Muscle of leg (tissue), 11 donors: Measurements from ENCODE around the gene DLG2. TPM values are rescaled to one million over a fixed set of nuclear protein-coding genes. Genes with fewer than 3 reads are reported as not detected.

Source experiments
- DNase-seq: peaks from one replicate; pipeline ENCODE4 v3.0.0; 2013
- H3K27ac ChIP-seq: one replicate; pipeline ENCODE4 v1.5.1; 2013; ENCODE audit warnings: mild to moderate bottlenecking, low read length, control low read depth
- H3K27me3 ChIP-seq: one replicate; pipeline ENCODE4 v1.6.1; 2013; ENCODE audit warnings: low read length; ENCODE audit not compliant: control insufficient read depth, insufficient read depth
- H3K36me3 ChIP-seq: one replicate; pipeline ENCODE4 v1.6.1; 2013; ENCODE audit warnings: low read length; ENCODE audit not compliant: control insufficient read depth, insufficient read depth
- H3K4me1 ChIP-seq: one replicate; pipeline ENCODE4 v1.6.1; 2013; ENCODE audit warnings: low read length; ENCODE audit not compliant: control insufficient read depth, insufficient read depth
- H3K4me3 ChIP-seq: one replicate; pipeline ENCODE4 v1.5.1; 2013; ENCODE audit warnings: low read length, control low read depth
- H3K9me3 ChIP-seq: replicated peaks from 2 replicates; pipeline ENCODE4 v1.6.1; 2013; ENCODE audit warnings: low read depth, low read length; ENCODE audit not compliant: control insufficient read depth
- WGBS: methylation state at CpG from one replicate; pipeline ENCODE4 v1.1.5; 2013; ENCODE audit warnings: missing lambda C conversion rate; ENCODE audit not compliant: insufficient coverage; 5-methylcytosine and 5-hydroxymethylcytosine counted together
- polyA plus RNA-seq, 8 donors: library from polyadenylated mRNA; unstranded; fragments of 120-200 nt; gene quantifications; one replicate each; pipeline versions ENCODE4 v1.2.1 to v1.2.3, GENCODE V29; 2013; ENCODE audit warnings: inconsistent platforms in 1 of 8, low replicate concordance in 1 of 8; ENCODE audit not compliant: insufficient read length in 8 of 8, insufficient read depth in 1 of 8
- total RNA-seq: library from RNA; stranded (reverse); fragments of 120-200 nt; gene quantifications from one replicate; pipeline ENCODE4 v1.2.4, GENCODE V29; 2013

Gene DLG2
- total and polyA plus RNA-seq, 9 donors: 6.4 to 19.3 (median 11.0) TPM

GRCh38 chr11:85481862-85482261 is 145.3 kb downstream of the DLG2 start:
- Histone ChIP-seq H3K27me3 (no peaks in the 10 kb centered on the region), H3K36me3 (no peaks in the 10 kb centered on the region), H3K4me1 (no peaks in the 10 kb centered on the region), H3K4me3 (no peak overlapping the region), H3K9me3 (peaks cover 21% of the 10 kb centered on the region), H3K27ac (no peak overlapping the region)
- WGBS: 83% methylated on average over 1 of the region's 1 CpG
- DNase-seq: no peak

- DNase-seq: no peak
- H3K27me3 ChIP-seq: no peaks in the 10 kb centered on the region
- no peaks in the 10 kb centered on the region for H3K4me1 ChIP-seq
- peaks cover 11% of the 10 kb centered on the region for H3K9me3 ChIP-seq
- WGBS: no CpG with 5 or more reads among the region's 7 CpGs
- H3K36me3 ChIP-seq: no peaks in the 10 kb centered on the region
- H3K4me3 ChIP-seq: no peak overlapping the region
- H3K27ac ChIP-seq: no peak overlapping the region
Measured at GRCh38 chr11:85475660-85476517, 151.3 kb downstream of the DLG2 start.

DNA sequence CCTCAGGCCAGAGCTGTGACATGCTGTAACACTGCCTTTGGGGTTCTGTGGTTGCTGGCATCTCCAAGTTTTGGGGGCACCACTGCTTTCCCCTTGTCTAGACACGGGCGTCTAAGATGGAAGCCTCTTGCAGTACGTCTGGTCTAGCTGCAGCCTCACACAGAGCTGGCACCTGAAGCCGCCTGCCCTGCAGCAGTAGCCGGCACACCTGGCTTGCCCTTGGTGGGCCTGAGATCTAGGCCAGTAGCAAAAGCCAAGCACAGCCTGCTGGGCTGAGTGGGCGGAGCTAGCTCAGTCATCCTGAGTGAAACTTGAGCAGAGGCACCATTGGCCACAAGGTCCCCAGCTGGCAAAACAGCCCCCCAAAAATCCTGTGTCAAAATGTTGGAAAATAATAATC is 154.2 kb downstream of the DLG2 start:
- Histone ChIP-seq H3K36me3 (no peaks in the 10 kb centered on the region), H3K27me3 (no peaks in the 10 kb centered on the region)

GRCh38 chr11:85464283-85464682 is 162.9 kb downstream of the DLG2 start:
- 71% methylated on average over 1 of the region's 2 CpGs for WGBS
- peak; percentile 1 for DNase-seq

More for the DNA sequence above, 154.2 kb downstream of the DLG2 start:
- WGBS: 90% methylated on average over 6 of the region's 6 CpGs
- Histone ChIP-seq H3K4me3 (no peak overlapping the region), H3K9me3 (peaks cover 13% of the 10 kb centered on the region), H3K4me1 (no peaks in the 10 kb centered on the region), H3K27ac (no peak overlapping the region)
- no peak for DNase-seq

DNA sequence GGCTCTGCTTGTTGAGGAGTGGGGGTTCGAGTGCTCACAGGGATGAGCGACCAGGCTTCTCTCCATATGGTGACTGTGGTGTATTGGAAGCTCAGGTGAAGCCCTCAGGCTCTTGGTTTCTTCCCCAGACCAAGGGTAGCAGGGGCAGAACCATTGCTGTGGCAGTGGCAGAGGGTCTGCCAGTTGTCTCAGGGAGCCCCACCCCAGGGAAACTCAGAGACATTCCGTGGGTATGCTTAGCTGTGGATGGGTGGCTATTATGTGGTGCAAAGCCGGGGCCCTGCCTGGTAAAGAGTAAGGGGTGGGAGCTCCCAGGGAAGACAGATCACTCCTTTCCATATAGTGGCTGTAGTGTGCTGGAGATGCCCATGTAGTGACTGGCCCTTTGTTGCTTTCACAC is 167.8 kb downstream of the DLG2 start:
- Histone ChIP-seq H3K4me1 (no peaks in the 10 kb centered on the region), H3K4me3 (no peak overlapping the region), H3K9me3 (peaks cover 13% of the 10 kb centered on the region), H3K27ac (no peak overlapping the region), H3K36me3 (no peaks in the 10 kb centered on the region), H3K27me3 (no peaks in the 10 kb centered on the region)
- WGBS: no CpG with 5 or more reads among the region's 4 CpGs
- no peak for DNase-seq

More at GRCh38 chr11:85464283-85464682, 162.9 kb downstream of the DLG2 start:
- H3K4me3 ChIP-seq: no peak overlapping the region
- H3K4me1 ChIP-seq: no peaks in the 10 kb centered on the region
- H3K36me3 ChIP-seq: no peaks in the 10 kb centered on the region
- H3K9me3 ChIP-seq: peaks cover 2% of the 10 kb centered on the region
- no peaks in the 10 kb centered on the region for H3K27me3 ChIP-seq
- no peak overlapping the region for H3K27ac ChIP-seq

DNA sequence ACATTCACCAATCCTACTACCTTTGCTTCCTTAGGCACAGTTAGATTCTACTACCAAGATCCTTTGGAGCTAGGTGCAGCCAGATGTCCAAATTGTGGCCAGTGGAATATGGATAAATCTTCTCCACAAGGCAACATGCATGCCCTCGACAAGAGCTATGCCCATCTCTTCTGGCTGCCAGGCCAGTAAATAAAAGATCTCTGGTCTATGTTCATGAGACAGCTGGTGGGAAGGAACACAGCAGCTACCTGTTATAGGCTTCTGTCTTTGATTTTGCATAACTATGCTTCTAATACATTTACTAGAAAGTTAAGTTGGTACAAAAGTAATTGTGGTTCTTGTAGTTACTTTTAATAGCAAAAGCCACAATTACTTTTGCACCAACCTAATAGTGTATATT is 182.7 kb downstream of the DLG2 start:
- WGBS: no CpG with 5 or more reads among the region's 1 CpG
- Histone ChIP-seq H3K9me3 (no peaks in the 10 kb centered on the region), H3K27ac (no peak overlapping the region), H3K4me3 (no peak overlapping the region), H3K27me3 (no peaks in the 10 kb centered on the region), H3K36me3 (no peaks in the 10 kb centered on the region), H3K4me1 (no peaks in the 10 kb centered on the region)
- no peak for DNase-seq

GRCh38 chr11:85440273-85440672 is 186.9 kb downstream of the DLG2 start:
- DNase-seq: no peak
- Histone ChIP-seq H3K36me3 (no peaks in the 10 kb centered on the region), H3K4me1 (no peaks in the 10 kb centered on the region), H3K27me3 (no peaks in the 10 kb centered on the region), H3K4me3 (no peak overlapping the region), H3K27ac (no peak overlapping the region), H3K9me3 (no peaks in the 10 kb centered on the region)
- WGBS: no CpG with 5 or more reads among the region's 1 CpG

DNA sequence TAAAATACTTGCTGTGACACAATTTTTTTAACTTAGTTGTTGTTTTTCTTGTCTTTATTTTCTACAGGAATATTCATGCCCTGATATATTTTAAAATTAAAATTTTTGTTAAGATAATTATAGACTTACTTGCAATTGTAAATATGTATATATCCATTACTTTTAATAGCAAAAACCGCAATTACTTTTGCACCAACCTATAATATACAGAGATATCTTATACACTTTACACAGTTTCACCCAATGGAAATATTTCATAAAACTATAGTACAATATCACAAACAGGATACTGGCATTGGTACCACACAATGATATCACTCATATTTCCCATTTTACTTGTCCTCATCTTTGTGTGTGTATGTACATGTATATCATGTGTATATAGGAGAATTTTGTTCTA is 188.8 kb downstream of the DLG2 start:
- peaks cover 3% of the 10 kb centered on the region for H3K9me3 ChIP-seq
- no peak overlapping the region for H3K4me3 ChIP-seq
- no CpG with 5 or more reads among the region's 1 CpG for WGBS
- no peak overlapping the region for H3K27ac ChIP-seq
- H3K4me1 ChIP-seq: no peaks in the 10 kb centered on the region
- no peak for DNase-seq
- no peaks in the 10 kb centered on the region for H3K27me3 ChIP-seq
- no peaks in the 10 kb centered on the region for H3K36me3 ChIP-seq

DNA sequence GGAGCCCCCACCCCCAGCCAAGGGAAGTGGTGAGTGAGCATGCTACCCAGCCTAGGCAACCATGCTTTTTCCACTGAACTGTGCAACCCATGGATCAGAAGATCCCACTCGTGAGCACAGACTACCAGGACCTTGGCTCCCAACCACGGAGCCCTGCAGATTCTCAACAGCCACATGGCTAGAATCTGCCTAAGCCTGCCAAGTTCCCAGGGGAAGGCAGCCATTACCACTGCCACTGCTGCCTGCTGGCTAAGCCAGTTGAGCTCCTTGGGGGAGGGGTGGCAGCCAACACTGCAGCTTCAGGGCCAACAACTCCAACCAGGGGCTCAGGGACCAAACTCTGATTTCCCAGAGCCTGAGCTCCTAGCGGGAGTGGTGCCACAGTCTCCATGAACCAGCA is 195.8 kb downstream of the DLG2 start:
- Histone ChIP-seq H3K9me3 (peaks cover 8% of the 10 kb centered on the region), H3K4me1 (no peaks in the 10 kb centered on the region), H3K36me3 (no peaks in the 10 kb centered on the region), H3K27ac (no peak overlapping the region), H3K4me3 (no peak overlapping the region), H3K27me3 (no peaks in the 10 kb centered on the region)
- no peak for DNase-seq
- 94% methylated on average over 3 of the region's 3 CpGs for WGBS

DNA sequence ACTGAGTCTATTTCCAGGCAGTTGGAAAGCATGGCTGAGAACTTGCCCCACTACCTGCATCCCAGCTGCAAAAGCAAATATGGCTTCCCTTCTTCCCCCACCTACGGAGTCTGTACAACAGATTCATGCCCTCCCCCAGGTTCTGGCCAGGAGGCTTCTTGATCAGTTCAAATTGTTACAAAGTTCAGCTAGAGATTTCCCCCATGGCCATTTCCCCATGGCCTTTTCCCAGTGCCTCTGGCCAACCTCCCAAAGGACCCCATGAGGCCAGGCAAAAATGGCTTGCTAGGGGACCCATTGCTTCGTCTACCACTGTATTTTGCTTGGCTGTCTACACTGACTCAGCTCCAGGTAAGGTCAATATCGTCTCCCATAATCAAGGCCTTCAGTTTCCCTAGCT is 203.3 kb downstream of the DLG2 start:
- 100% methylated on average over 1 of the region's 3 CpGs for WGBS
- Histone ChIP-seq H3K9me3 (peaks cover 2% of the 10 kb centered on the region), H3K27ac (no peak overlapping the region), H3K27me3 (no peaks in the 10 kb centered on the region), H3K4me3 (no peak overlapping the region), H3K36me3 (no peaks in the 10 kb centered on the region), H3K4me1 (peaks cover 4% of the 10 kb centered on the region)
- no peak for DNase-seq
